ENCODE data around the gene SSH2. TPM values are rescaled to one million over a fixed set of nuclear protein-coding genes. Genes with fewer than 3 reads are reported as not detected.
A peak's percentile ranks its signal among the peaks of the same experiment; 100 is the strongest.

Gene SSH2
- total RNA-seq, 2 experiments from 2014 or later: 37.5 to 43.5 TPM

DNA sequence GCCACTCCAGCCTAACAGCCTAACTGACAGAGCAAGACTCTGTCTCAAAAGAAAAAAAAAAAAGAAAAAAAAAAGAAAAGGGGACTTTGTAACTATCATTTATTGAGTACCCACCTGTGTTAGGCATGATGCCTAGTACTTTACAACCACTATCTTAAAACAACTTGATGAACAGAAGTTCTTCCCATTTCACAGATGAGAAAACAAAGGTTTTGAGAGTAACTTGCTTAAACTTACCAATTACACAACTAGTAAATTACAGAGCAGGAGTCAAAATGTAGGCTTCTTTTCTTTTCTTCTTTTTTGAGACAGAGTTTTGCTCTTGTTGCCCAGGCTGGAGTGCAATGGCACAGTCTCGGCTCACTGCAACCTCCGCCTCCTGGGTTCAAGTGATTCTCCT lies 210.6 kb downstream of the SSH2 start:
- DNase-seq (no peak), ATAC-seq (no peak)
- Mint-ChIP-seq H3K27me3 (no peaks in the 10 kb centered on the region), H3K36me3 (ENCODE audit: low read depth) (peaks cover 26% of the 10 kb centered on the region), H3K27ac (no peak overlapping the region), H3K9me3 (no peaks in the 10 kb centered on the region), H3K4me1 (ENCODE audit: low read depth) (peaks cover 76% of the 10 kb centered on the region), H3K4me3 (no peak overlapping the region)
- ChIA-PET POLR2A (interaction anchor here (0.7 to 1.2 kb wide), 2 partner anchors 12 to 41 kb away, joined by 4 read pairs; no protein-coding TSS in a partner anchor), CTCF (interaction anchor here (1.0 kb wide), 1 partner anchor 14 kb away, joined by 3 read pairs; no protein-coding TSS in a partner anchor)
- intact Hi-C loops (cut with micrococcal nuclease): no loop called here
- TF ChIP-seq, protein P1, sequence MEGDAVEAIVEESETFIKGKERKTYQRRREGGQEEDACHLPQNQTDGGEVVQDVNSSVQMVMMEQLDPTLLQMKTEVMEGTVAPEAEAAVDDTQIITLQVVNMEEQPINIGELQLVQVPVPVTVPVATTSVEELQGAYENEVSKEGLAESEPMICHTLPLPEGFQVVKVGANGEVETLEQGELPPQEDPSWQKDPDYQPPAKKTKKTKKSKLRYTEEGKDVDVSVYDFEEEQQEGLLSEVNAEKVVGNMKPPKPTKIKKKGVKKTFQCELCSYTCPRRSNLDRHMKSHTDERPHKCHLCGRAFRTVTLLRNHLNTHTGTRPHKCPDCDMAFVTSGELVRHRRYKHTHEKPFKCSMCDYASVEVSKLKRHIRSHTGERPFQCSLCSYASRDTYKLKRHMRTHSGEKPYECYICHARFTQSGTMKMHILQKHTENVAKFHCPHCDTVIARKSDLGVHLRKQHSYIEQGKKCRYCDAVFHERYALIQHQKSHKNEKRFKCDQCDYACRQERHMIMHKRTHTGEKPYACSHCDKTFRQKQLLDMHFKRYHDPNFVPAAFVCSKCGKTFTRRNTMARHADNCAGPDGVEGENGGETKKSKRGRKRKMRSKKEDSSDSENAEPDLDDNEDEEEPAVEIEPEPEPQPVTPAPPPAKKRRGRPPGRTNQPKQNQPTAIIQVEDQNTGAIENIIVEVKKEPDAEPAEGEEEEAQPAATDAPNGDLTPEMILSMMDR (IDR thresholded peaks at IDR 0.05): no peak

DNA sequence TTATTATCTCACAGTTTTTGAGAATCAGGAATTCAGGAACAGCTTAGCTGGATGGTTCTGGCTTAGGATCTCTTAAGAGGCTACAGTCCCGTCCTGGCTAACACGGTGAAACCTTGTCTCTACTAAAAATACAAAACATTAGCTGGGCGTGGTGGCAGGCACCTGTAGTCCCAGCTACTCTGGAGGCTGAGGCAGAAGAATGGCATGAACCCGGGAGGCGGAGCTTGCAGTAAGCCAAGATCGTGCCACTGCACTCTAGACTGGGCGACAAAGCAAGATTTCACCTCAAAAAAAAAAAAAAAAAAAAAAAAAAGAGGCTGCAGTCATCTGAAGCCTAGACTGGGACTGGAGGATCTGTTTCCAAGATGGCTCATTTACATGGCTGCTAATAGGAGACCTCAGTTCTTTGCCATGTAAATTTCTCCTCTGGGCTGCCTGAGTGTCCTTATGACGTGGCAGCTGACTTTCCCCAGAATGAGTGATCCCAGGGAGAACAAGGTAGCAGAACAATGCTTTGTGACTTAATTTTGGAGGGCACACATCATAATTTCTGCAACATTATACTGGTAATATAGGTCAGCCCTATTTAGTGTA lies 211.5 kb downstream of the SSH2 start:
- ATAC-seq (no peak), DNase-seq (no peak)
- peaks cover 79% of the 10 kb centered on the region for H3K4me1 Mint-ChIP-seq (ENCODE audit: low read depth)
- H3K9me3 Mint-ChIP-seq: no peaks in the 10 kb centered on the region
- no peaks in the 10 kb centered on the region for H3K27me3 Mint-ChIP-seq
- no peak overlapping the region for H3K27ac Mint-ChIP-seq
- TF ChIP-seq, protein P1 (IDR thresholded peaks at IDR 0.05): no peak
- CTCF ChIA-PET: interaction anchor here (1.0 kb wide), 2 partner anchors 9 to 15 kb away, joined by 3 to 4 read pairs; no protein-coding TSS in a partner anchor
- POLR2A ChIA-PET: interaction anchor here (0.6 to 1.2 kb wide), 4 partner anchors 11 to 42 kb away, joined by 3 to 4 read pairs (median 4); no protein-coding TSS in a partner anchor
- no peak overlapping the region for H3K4me3 Mint-ChIP-seq
- H3K36me3 Mint-ChIP-seq (ENCODE audit: low read depth): peaks cover 28% of the 10 kb centered on the region
- intact Hi-C loops (cut with micrococcal nuclease): no loop called here

DNA sequence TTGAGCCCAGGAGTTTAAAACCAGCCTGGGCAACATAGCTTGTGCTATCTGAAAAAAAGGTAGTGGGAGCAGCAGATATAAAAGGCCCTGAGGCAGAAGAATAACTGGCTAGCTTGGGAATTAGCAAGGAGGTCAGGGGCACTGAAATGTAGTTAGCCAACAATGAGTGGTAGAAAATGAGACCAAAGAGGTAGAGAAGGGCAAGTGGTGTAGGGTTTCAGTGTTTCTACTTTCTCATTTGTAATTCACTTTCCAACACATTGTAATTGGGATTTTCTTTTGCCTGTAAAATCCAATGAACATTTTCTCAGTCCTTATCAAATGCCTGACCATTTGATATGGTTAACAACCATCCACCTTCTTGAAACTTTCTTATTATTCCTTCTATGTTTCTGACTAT lies 212.2 kb downstream of the SSH2 start:
- H3K4me1 Mint-ChIP-seq (ENCODE audit: low read depth): peaks cover 76% of the 10 kb centered on the region
- peaks cover 32% of the 10 kb centered on the region for H3K36me3 Mint-ChIP-seq (ENCODE audit: low read depth)
- H3K9me3 Mint-ChIP-seq: no peaks in the 10 kb centered on the region
- ChIA-PET CTCF (interaction anchor here (1.0 kb wide), 1 partner anchor 10 kb away, joined by 4 read pairs; no protein-coding TSS in a partner anchor), POLR2A (interaction anchor here (1.5 to 1.6 kb wide), 2 partner anchors 10 to 38 kb away, joined by 3 to 4 read pairs; no protein-coding TSS in a partner anchor)
- peak overlapping the region; percentile 8 for H3K27ac Mint-ChIP-seq
- no peak for DNase-seq
- intact Hi-C loops (cut with micrococcal nuclease): no loop called here
- no peak overlapping the region for H3K4me3 Mint-ChIP-seq
- ATAC-seq: no peak
- H3K27me3 Mint-ChIP-seq: no peaks in the 10 kb centered on the region
- TF ChIP-seq, protein P1 (IDR thresholded peaks at IDR 0.05): no peak

DNA sequence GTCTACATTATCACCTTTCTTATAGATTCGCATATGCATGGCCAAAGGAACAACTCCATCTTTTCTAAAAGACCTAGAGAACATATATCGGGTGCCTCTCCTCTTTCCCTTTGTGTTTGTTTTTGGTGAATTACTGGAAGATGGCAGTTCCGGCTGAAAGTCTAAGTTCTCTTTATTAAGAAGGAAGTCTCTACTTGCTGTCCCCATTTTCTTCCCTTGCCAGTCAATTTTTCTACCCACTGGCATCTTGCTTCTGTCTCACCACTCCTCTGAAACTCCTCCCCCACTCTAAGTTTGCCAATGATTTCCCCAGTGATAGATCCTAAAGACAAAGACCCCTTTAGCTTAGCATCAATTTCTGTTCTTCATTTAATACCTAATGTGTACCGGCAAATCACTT lies 213.5 kb downstream of the SSH2 start:
- DNase-seq: no peak
- Mint-ChIP-seq H3K4me1 (ENCODE audit: low read depth) (peaks cover 70% of the 10 kb centered on the region), H3K4me3 (no peak overlapping the region), H3K9me3 (no peaks in the 10 kb centered on the region), H3K36me3 (ENCODE audit: low read depth) (peaks cover 36% of the 10 kb centered on the region), H3K27me3 (no peaks in the 10 kb centered on the region), H3K27ac (peak overlapping the region; percentile 30)
- intact Hi-C loops (cut with micrococcal nuclease): no loop called here
- ChIA-PET CTCF (no interaction called here), POLR2A (interaction anchor here (1.6 kb wide), 1 partner anchor 39 kb away, joined by 4 read pairs; no protein-coding TSS in a partner anchor)
- no peak for ATAC-seq
- TF ChIP-seq, protein P1 (IDR thresholded peaks at IDR 0.05): no peak

DNA sequence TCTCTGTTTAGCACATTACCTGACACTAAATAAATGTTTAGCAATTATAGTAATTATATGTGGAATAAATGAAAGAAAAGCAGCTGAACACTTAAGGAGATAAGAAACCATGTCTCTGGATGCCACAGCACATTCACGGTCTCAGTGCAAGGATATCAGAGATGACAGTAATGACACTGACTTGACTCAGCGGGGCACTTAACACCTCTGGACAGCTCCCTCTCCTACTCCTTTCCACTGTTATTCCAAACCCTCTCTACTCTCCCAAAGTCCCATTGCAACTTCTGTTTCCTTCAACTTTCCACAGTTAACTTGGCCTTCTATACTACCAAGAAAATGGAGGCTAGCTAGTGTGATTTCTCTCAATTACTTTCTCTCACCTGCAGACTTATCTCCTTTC lies 214.3 kb downstream of the SSH2 start:
- Mint-ChIP-seq H3K27me3 (no peaks in the 10 kb centered on the region), H3K27ac (no peak overlapping the region), H3K9me3 (no peaks in the 10 kb centered on the region), H3K4me1 (ENCODE audit: low read depth) (peaks cover 70% of the 10 kb centered on the region), H3K4me3 (no peak overlapping the region), H3K36me3 (ENCODE audit: low read depth) (peaks cover 43% of the 10 kb centered on the region)
- POLR2A ChIA-PET: interaction anchor here (1.0 to 1.8 kb wide), 4 partner anchors 9 to 13 kb away, joined by 3 to 12 read pairs (median 4); no protein-coding TSS in a partner anchor
- intact Hi-C loops (cut with micrococcal nuclease): no loop called here
- TF ChIP-seq, protein P1 (IDR thresholded peaks at IDR 0.05): no peak
- no peak for ATAC-seq
- CTCF ChIA-PET: no interaction called here
- DNase-seq: no peak
